ENCODE measurements around the gene RBM20.
"Not testable (repeated sequence)": the region's sequence is repeated elsewhere in the genome, so short reads cannot be mapped to it uniquely, and the experiment has no call there.

Gene RBM20

GRCh38 chr10:110864662-110865140 lies 220.6 kb downstream of the RBM20 start:
- no peak overlapping the region for H3K4ac ChIP-seq (ENCODE audit: low read depth, low read length)
- no peak overlapping the region for H2BK5ac ChIP-seq (ENCODE audit: low read length)
- WGBS (ENCODE audit: extremely low coverage, insufficient coverage, low lambda C conversion rate) = no CpG with 5 or more reads among the region's 6 CpGs
- no peak overlapping the region for H2BK120ac ChIP-seq (ENCODE audit: low read depth, low read length)
- no peak overlapping the region for H3K27ac ChIP-seq (ENCODE audit: low read depth, low read length)
- DNase-seq = no peak
- H3K9ac ChIP-seq (ENCODE audit: low read length) = no peak overlapping the region
- H2AK5ac ChIP-seq (ENCODE audit: low read length) = no peak overlapping the region
- H3K56ac ChIP-seq (ENCODE audit: low read length) = no peak overlapping the region
- no peaks in the 10 kb centered on the region for H3K27me3 ChIP-seq (ENCODE audit: insufficient read depth, low read length, poor library complexity)
- no peaks in the 10 kb centered on the region for H3K79me2 ChIP-seq (ENCODE audit: control insufficient read depth, insufficient read depth, low read length)
- H2BK15ac ChIP-seq (replicated peaks; ENCODE audit: low read depth) = no peak overlapping the region
- H3K18ac ChIP-seq (ENCODE audit: low read length) = no peak overlapping the region
- no peaks in the 10 kb centered on the region for H3K79me1 ChIP-seq (ENCODE audit: low read length)
- H3K4me1 ChIP-seq (ENCODE audit: control insufficient read depth, low read depth, low read length) = peaks cover under 1% of the 10 kb centered on the region
- H4K5ac ChIP-seq (ENCODE audit: low read length) = no peak overlapping the region
- no peak overlapping the region for H3K4me2 ChIP-seq (ENCODE audit: low read length)
- no peaks in the 10 kb centered on the region for H3K36me3 ChIP-seq (ENCODE audit: control insufficient read depth, insufficient read depth, low read length)
- no peak overlapping the region for H4K8ac ChIP-seq (ENCODE audit: low read depth, low read length)
- H3K23ac ChIP-seq (ENCODE audit: low read length) = no peak overlapping the region
- no peak overlapping the region for H3K4me3 ChIP-seq (ENCODE audit: low read length)

GRCh38 chr10:110865186-110865808 lies 221.2 kb downstream of the RBM20 start:
- no peak overlapping the region for H3K9ac ChIP-seq (ENCODE audit: low read length)

GRCh38 chr10:110865809-110866482 lies 221.8 kb downstream of the RBM20 start:
- Histone ChIP-seq H3K4me1 (ENCODE audit: control insufficient read depth, low read depth, low read length) (peaks cover under 1% of the 10 kb centered on the region), H2BK5ac (ENCODE audit: low read length) (no peak overlapping the region), H2AK5ac (ENCODE audit: low read length) (no peak overlapping the region), H2BK15ac (replicated peaks; ENCODE audit: low read depth) (no peak overlapping the region), H3K18ac (ENCODE audit: low read length) (no peak overlapping the region), H4K5ac (ENCODE audit: low read length) (no peak overlapping the region), H3K9ac (ENCODE audit: low read length) (no peak overlapping the region), H3K36me3 (ENCODE audit: control insufficient read depth, insufficient read depth, low read length) (no peaks in the 10 kb centered on the region), H4K8ac (ENCODE audit: low read depth, low read length) (no peak overlapping the region), H2BK120ac (ENCODE audit: low read depth, low read length) (no peak overlapping the region), H3K56ac (ENCODE audit: low read length) (no peak overlapping the region), H3K27me3 (ENCODE audit: insufficient read depth, low read length, poor library complexity) (no peaks in the 10 kb centered on the region), H3K4me2 (ENCODE audit: low read length) (no peak overlapping the region), H3K79me2 (ENCODE audit: control insufficient read depth, insufficient read depth, low read length) (no peaks in the 10 kb centered on the region), H3K4ac (ENCODE audit: low read depth, low read length) (no peak overlapping the region), H3K4me3 (ENCODE audit: low read length) (no peak overlapping the region), H3K27ac (ENCODE audit: low read depth, low read length) (no peak overlapping the region), H3K79me1 (ENCODE audit: low read length) (no peaks in the 10 kb centered on the region), H3K23ac (ENCODE audit: low read length) (no peak overlapping the region)
- no peak for DNase-seq
- 100% methylated on average over 2 of the region's 4 CpGs for WGBS (ENCODE audit: extremely low coverage, insufficient coverage, low lambda C conversion rate)

More at GRCh38 chr10:110865186-110865808, 221.2 kb downstream of the RBM20 start:
- H4K5ac ChIP-seq (ENCODE audit: low read length) = no peak overlapping the region
- H3K27ac ChIP-seq (ENCODE audit: low read depth, low read length) = no peak overlapping the region
- H3K4me2 ChIP-seq (ENCODE audit: low read length) = no peak overlapping the region
- no peaks in the 10 kb centered on the region for H3K4me1 ChIP-seq (ENCODE audit: control insufficient read depth, low read depth, low read length)
- H3K27me3 ChIP-seq (ENCODE audit: insufficient read depth, low read length, poor library complexity) = no peaks in the 10 kb centered on the region
- no peak overlapping the region for H3K4ac ChIP-seq (ENCODE audit: low read depth, low read length)
- H3K79me2 ChIP-seq (ENCODE audit: control insufficient read depth, insufficient read depth, low read length) = no peaks in the 10 kb centered on the region
- no peak overlapping the region for H2BK5ac ChIP-seq (ENCODE audit: low read length)
- H2AK5ac ChIP-seq (ENCODE audit: low read length) = no peak overlapping the region
- H2BK120ac ChIP-seq (ENCODE audit: low read depth, low read length) = no peak overlapping the region
- no CpG with 5 or more reads among the region's 6 CpGs for WGBS (ENCODE audit: extremely low coverage, insufficient coverage, low lambda C conversion rate)
- H2BK15ac ChIP-seq (replicated peaks; ENCODE audit: low read depth) = no peak overlapping the region
- no peaks in the 10 kb centered on the region for H3K79me1 ChIP-seq (ENCODE audit: low read length)
- no peak overlapping the region for H3K23ac ChIP-seq (ENCODE audit: low read length)
- no peak overlapping the region for H4K8ac ChIP-seq (ENCODE audit: low read depth, low read length)
- DNase-seq = no peak
- H3K4me3 ChIP-seq (ENCODE audit: low read length) = no peak overlapping the region
- H3K56ac ChIP-seq (ENCODE audit: low read length) = no peak overlapping the region
- no peaks in the 10 kb centered on the region for H3K36me3 ChIP-seq (ENCODE audit: control insufficient read depth, insufficient read depth, low read length)
- H3K18ac ChIP-seq (ENCODE audit: low read length) = no peak overlapping the region

- not testable (repeated sequence) for H3K27ac ChIP-seq (ENCODE audit: low read depth, low read length)
Measured at GRCh38 chr10:110867011-110867806, 223.1 kb downstream of the RBM20 start.

GRCh38 chr10:110867807-110868465 lies 223.8 kb downstream of the RBM20 start:
- Histone ChIP-seq H3K36me3 (ENCODE audit: control insufficient read depth, insufficient read depth, low read length) (no peaks in the 10 kb centered on the region), H2BK5ac (ENCODE audit: low read length) (no peak overlapping the region), H3K56ac (ENCODE audit: low read length) (no peak overlapping the region), H3K27me3 (ENCODE audit: insufficient read depth, low read length, poor library complexity) (no peaks in the 10 kb centered on the region), H3K4ac (ENCODE audit: low read depth, low read length) (no peak overlapping the region), H2BK15ac (replicated peaks; ENCODE audit: low read depth) (no peak overlapping the region), H3K18ac (ENCODE audit: low read length) (no peak overlapping the region), H3K4me1 (ENCODE audit: control insufficient read depth, low read depth, low read length) (peaks cover 5% of the 10 kb centered on the region), H3K4me2 (ENCODE audit: low read length) (no peak overlapping the region), H3K27ac (ENCODE audit: low read depth, low read length) (no peak overlapping the region), H2BK120ac (ENCODE audit: low read depth, low read length) (no peak overlapping the region), H3K79me1 (ENCODE audit: low read length) (no peaks in the 10 kb centered on the region), H3K23ac (ENCODE audit: low read length) (no peak overlapping the region), H2AK5ac (ENCODE audit: low read length) (no peak overlapping the region), H3K4me3 (ENCODE audit: low read length) (no peak overlapping the region), H4K8ac (ENCODE audit: low read depth, low read length) (no peak overlapping the region), H3K79me2 (ENCODE audit: control insufficient read depth, insufficient read depth, low read length) (no peaks in the 10 kb centered on the region), H4K5ac (ENCODE audit: low read length) (no peak overlapping the region), H3K9ac (ENCODE audit: low read length) (no peak overlapping the region)
- DNase-seq = no peak
- WGBS (ENCODE audit: extremely low coverage, insufficient coverage, low lambda C conversion rate) = no CpG with 5 or more reads among the region's 4 CpGs

More at GRCh38 chr10:110867011-110867806, 223.1 kb downstream of the RBM20 start:
- not testable (repeated sequence) for H2BK5ac ChIP-seq (ENCODE audit: low read length); H3K18ac ChIP-seq (ENCODE audit: low read length); H2BK15ac ChIP-seq (replicated peaks; ENCODE audit: low read depth); H3K4me3 ChIP-seq (ENCODE audit: low read length); H3K23ac ChIP-seq (ENCODE audit: low read length); H3K4ac ChIP-seq (ENCODE audit: low read depth, low read length); H3K4me2 ChIP-seq (ENCODE audit: low read length); H3K36me3 ChIP-seq (ENCODE audit: control insufficient read depth, insufficient read depth, low read length); H3K27me3 ChIP-seq (ENCODE audit: insufficient read depth, low read length, poor library complexity); H4K8ac ChIP-seq (ENCODE audit: low read depth, low read length); H3K79me1 ChIP-seq (ENCODE audit: low read length); H3K9ac ChIP-seq (ENCODE audit: low read length); H3K79me2 ChIP-seq (ENCODE audit: control insufficient read depth, insufficient read depth, low read length); H2AK5ac ChIP-seq (ENCODE audit: low read length); H4K5ac ChIP-seq (ENCODE audit: low read length); H3K56ac ChIP-seq (ENCODE audit: low read length); H2BK120ac ChIP-seq (ENCODE audit: low read depth, low read length); DNase-seq; H3K4me1 ChIP-seq (ENCODE audit: control insufficient read depth, low read depth, low read length)
- no CpG with 5 or more reads among the region's 8 CpGs for WGBS (ENCODE audit: extremely low coverage, insufficient coverage, low lambda C conversion rate)
